AG09309 (cell line): ENCODE measurements around the gene RSAD1.

ENCODE experiments used
- DNase-seq: peaks from one replicate; pipeline ENCODE4 v3.0.0-alpha.2; 2010; ENCODE audit warnings: low read depth
- H3K4me3 ChIP-seq: 2 replicates; pipeline ENCODE4 v1.5.1; 2011; ENCODE audit warnings: mild to moderate bottlenecking, low read depth, low read length, moderate library complexity; ENCODE audit not compliant: control insufficient read depth
- CTCF ChIP-seq: IDR thresholded peaks from 2 replicates; pipeline ENCODE4 v1.5.1; 2011; ENCODE audit warnings: mild to moderate bottlenecking, low read depth, low read length, inconsistent platforms; ENCODE audit not compliant: insufficient read depth, control insufficient read depth; ENCODE audit errors: missing control alignments

The RSAD1 gene

GRCh38 chr17:50476545-50477315, 1.9 kb upstream of the RSAD1 start:
- no peak for DNase-seq
- TF ChIP-seq CTCF, result no peak
- H3K4me3 ChIP-seq, result no peak overlapping the region

GRCh38 chr17:50477976-50478375, 684 bp upstream of the RSAD1 start:
- no peak for DNase-seq
- no peak for TF ChIP-seq CTCF
- H3K4me3 ChIP-seq, result no peak overlapping the region

DNA sequence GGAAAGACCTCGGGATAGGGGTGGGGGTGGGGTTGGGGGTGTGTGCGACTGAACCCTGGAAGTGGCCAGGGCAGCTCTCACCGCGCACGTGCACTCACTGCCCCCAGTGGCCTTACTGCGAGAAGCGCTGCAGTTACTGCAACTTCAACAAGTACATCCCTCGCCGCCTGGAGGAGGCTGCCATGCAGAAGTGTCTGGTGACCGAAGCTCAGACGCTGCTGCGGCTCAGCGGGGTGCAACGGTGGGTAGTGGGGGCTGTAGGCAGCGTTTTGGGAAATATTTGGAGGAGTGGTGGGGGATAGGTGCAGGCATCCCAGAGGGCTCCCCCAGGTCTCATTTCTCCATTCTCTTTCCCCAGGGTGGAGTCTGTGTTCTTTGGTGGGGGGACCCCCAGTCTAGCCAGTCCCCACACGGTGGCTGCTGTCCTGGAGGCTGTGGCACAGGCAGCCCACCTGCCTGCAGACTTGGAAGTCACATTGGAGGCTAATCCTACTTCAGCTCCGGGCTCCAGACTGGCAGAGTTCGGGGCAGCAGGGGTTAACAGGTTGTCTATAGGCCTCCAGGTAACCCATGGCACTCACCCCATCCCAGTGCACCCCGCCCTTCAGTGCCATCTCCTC, 972 bp downstream of the RSAD1 start:
- H3K4me3 ChIP-seq, result peak overlapping the region; percentile 58
- no peak for DNase-seq
- peak; percentile 53 for TF ChIP-seq CTCF

DNA sequence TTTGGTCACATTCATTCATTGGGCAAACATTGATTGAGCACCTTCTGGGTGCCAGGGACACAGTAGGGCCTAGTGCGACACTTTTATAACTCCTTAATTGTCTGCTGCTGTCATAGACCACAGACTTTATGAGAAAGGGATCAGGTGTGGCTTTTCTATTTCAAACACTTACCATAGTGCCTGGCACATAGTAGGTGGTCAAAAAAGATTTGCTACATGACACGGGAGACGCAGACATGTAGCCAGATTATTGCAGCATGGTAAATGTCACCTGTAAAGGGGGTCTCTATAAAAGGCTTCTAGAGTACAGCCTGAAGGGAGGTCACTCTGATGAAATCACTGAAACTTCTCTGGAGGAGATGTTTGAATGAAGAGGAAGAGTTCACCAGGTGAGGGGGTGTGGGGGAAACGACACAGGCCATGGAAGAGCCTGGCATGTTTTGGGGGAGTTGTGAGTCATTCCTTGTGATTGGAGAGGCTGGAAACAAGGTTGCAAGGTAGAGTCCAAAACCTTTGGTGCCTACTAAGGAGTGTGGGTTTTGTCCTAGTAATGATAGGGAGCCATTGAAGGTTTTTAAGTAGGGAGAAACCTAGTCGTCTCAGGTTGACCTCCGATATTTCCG, 1.6 kb downstream of the RSAD1 start:
- DNase-seq, result no peak
- H3K4me3 ChIP-seq, result no peak overlapping the region
- TF ChIP-seq CTCF, result no peak

GRCh38 chr17:50480854-50481490, 2.3 kb downstream of the RSAD1 start:
- no peak for DNase-seq
- H3K4me3 ChIP-seq, result no peak overlapping the region

More at GRCh38 chr17:50480854-50481490, 2.3 kb downstream of the RSAD1 start:
- no peak for TF ChIP-seq CTCF
